NB4 (cell line): ENCODE results near the gene ABCA6.

ENCODE experiments used
- DNase-seq: peaks from one replicate; pipeline ENCODE4 v3.0.0; 2010; ENCODE audit warnings: low read depth
- H3K4me3 ChIP-seq: one replicate; pipeline ENCODE4 v1.5.1; 2011; ENCODE audit warnings: mild to moderate bottlenecking, low read depth, low read length, moderate library complexity
- MYC ChIP-seq: IDR thresholded peaks from 2 replicates; pipeline ENCODE4 v1.6.1; 2011; ENCODE audit warnings: low read depth, low read length
- POLR2A ChIP-seq: IDR thresholded peaks from 2 replicates; pipeline ENCODE4 v1.6.1; 2011; ENCODE audit warnings: mild to moderate bottlenecking; ENCODE audit not compliant: insufficient read length; ENCODE audit errors: extremely low read depth
- TF ChIP-seq, protein P1 (sequence below): IDR thresholded peaks from one replicate; pipeline ENCODE4 v1.5.1; 2012; ENCODE audit warnings: low read depth, low read length
- TF ChIP-seq, protein P2 (sequence below): IDR thresholded peaks from 2 replicates; pipeline ENCODE4 v1.6.1; 2011; ENCODE audit warnings: low read depth, low read length

ABCA6 gene

DNA sequence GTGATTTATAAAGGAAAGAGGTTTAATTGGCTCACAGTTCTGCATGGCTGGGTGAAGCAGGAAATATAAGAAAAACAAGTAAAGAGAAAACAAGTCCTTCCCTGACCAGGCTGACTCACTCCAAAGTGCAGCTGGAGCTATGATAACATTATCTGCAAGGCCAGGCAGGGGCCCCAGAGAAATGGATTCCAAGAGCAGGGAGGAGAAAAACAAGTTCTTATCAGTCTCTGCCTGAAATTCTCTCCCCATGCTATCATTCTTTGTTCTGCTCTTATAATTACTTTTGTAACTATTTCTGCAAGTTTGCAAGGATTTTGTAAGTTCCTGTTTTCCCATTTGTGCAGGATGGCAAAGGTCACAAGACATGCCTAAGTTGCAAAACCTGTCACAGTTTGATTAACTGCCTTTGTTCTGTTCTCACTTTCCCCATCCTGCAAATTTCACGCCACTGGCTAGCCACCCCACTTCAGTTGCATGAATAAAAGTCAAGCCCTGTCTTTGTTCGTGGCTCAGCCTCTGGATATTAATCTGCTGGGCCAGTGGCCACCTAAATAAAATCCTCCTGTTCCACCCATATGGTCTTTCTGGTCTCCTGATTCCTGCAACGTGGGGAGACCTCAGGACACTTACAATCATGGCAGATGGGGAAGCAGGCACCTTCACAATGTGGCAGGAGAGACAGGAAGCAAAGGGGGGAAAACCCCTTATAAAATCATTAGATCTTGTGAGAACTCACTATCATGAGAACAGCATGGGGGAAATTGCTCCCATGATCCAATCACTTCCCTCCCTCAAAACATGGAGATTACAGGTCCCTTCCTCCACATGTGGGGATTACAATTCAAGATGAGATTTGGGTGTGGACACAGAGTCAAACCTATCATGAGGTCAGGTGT is 94.1 kb downstream of the ABCA6 start:
- DNase-seq: peak; percentile 89
- TF ChIP-seq POLR2A (no peak), MYC (0 out of 2 replicates have a peak, but pooled peaks have one; percentile 35)
- TF ChIP-seq, protein P1, sequence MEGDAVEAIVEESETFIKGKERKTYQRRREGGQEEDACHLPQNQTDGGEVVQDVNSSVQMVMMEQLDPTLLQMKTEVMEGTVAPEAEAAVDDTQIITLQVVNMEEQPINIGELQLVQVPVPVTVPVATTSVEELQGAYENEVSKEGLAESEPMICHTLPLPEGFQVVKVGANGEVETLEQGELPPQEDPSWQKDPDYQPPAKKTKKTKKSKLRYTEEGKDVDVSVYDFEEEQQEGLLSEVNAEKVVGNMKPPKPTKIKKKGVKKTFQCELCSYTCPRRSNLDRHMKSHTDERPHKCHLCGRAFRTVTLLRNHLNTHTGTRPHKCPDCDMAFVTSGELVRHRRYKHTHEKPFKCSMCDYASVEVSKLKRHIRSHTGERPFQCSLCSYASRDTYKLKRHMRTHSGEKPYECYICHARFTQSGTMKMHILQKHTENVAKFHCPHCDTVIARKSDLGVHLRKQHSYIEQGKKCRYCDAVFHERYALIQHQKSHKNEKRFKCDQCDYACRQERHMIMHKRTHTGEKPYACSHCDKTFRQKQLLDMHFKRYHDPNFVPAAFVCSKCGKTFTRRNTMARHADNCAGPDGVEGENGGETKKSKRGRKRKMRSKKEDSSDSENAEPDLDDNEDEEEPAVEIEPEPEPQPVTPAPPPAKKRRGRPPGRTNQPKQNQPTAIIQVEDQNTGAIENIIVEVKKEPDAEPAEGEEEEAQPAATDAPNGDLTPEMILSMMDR: no peak
- TF ChIP-seq, protein P2, sequence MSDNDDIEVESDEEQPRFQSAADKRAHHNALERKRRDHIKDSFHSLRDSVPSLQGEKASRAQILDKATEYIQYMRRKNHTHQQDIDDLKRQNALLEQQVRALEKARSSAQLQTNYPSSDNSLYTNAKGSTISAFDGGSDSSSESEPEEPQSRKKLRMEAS: 0 out of 2 replicates have a peak, but pooled peaks have one; percentile 6
- no peak overlapping the region for H3K4me3 ChIP-seq

DNA sequence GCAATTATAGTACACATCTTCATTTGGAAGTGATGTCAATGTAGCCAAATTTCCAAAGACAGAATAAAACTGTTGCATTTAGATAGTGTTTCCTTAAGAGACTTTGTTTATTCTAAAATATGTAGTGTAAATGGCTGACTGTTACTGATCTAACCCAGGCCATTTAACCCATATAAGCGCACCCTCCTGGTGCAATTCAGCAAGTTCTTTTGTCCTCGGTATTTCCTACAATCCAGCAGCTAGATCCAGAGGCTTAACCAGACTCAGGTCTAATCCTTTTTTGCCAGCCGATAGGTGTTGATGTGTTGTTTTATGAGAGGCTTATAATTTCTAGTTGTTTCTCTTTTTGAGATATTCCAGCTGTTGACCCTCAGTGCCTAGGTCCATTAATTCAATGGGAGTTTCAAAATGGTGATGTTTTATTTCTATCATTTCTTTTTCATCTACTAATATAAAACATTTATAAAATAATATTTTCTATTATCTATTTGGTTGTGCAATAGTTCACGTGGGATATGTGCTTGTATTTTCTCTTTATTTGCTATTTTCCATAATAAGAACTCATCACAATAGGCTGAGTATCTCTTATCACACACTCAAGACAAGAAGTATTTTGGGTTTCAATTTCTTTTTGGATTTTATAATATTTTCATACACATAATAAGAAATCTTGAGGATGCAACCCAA is 95.4 kb downstream of the ABCA6 start:
- TF ChIP-seq, protein P2: no peak
- TF ChIP-seq, protein P1: no peak
- no peak for TF ChIP-seq POLR2A
- TF ChIP-seq MYC: no peak
- no peak overlapping the region for H3K4me3 ChIP-seq

GRCh38 chr17:69045646-69046045 is 96.0 kb downstream of the ABCA6 start:
- no peak overlapping the region for H3K4me3 ChIP-seq
- no peak for TF ChIP-seq MYC
- TF ChIP-seq, protein P2: no peak
- no peak for TF ChIP-seq POLR2A
- TF ChIP-seq, protein P1: no peak
- DNase-seq: no peak

More for the DNA sequence above, 95.4 kb downstream of the ABCA6 start:
- DNase-seq: no peak

DNA sequence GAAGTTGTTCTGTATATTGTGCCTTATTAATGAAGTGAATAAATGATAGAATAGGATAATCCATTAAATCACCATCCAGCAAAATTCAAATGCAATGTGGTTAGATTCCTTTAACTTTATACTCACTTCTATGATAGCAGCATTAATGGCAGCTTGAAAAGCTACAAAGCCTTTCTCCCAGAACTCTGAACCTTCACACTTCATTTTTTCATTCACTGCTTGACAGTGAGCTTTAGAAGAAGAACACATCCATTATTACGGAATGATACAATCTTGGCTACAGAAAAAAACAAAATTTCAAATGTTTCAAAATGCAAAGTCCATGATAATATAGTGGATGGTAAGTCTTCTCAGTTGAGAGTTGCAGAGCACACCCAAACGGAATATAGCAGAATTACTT is 97.3 kb downstream of the ABCA6 start:
- DNase-seq: no peak

DNA sequence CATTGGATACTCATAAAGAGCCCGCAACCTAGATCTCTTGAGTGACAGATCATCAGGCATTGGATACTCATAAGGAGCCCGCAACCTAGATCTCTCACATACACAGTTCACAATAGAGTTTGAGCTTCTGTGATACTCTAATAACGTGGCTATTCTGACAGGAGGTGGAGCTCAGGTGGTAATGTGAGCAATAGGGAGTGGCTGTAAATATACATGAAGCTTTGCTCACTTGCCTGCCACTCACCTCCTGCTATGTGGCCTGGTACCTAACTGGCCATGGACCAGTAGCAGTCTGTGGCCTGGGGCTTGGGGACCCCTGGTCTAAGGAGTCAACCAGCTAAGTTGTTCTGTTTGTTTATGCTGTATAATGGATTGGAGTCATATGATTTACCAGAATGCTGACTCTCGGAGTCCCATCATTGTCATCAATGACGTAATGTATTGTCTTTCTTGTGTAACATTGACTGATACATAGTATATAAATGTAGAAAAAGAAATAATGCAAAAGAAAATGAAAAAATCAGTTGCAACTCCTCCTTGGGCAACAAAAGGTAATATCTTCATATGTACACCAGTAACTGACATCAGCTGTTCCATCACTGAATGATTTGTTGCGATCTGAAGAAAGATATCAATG is 98.5 kb downstream of the ABCA6 start:
- no peak for DNase-seq
- TF ChIP-seq, protein P1: no peak
- TF ChIP-seq, protein P2: no peak
- TF ChIP-seq POLR2A: no peak
- TF ChIP-seq MYC: no peak
- no peak overlapping the region for H3K4me3 ChIP-seq

More for the DNA sequence above, 97.3 kb downstream of the ABCA6 start:
- TF ChIP-seq, protein P1: no peak
- TF ChIP-seq POLR2A: no peak
- no peak for TF ChIP-seq MYC
- TF ChIP-seq, protein P2: no peak
- no peak overlapping the region for H3K4me3 ChIP-seq
